ENCODE measurements around the gene CEBPA. TPM values are rescaled to one million over a fixed set of nuclear protein-coding genes. Genes with fewer than 3 reads are reported as not detected.

Gene CEBPA
- 3.5 TPM for total RNA-seq

GRCh38 chr19:33302175-33302973 is at the start of gene CEBPA:
TSS of gene CEBPA (minus strand) at chr19:33302534. CDS start at chr19:33302414, 120 bp downstream.

Other genes starting within 250 kb of the CEBPA start
- 52.2 TPM for gene RHPN2, start 237.6 kb downstream of the CEBPA start, total RNA-seq
- 18.3 TPM for gene GPATCH1, start 221.4 kb downstream of the CEBPA start, total RNA-seq
- gene WDR88, start 170.4 kb downstream of the CEBPA start, total RNA-seq: not detected
- 40.1 TPM for gene LRP3, start 108.2 kb downstream of the CEBPA start, total RNA-seq
- 1.6 TPM for gene SLC7A10, start 76.7 kb downstream of the CEBPA start, total RNA-seq
- gene CEBPG, start 71.2 kb upstream of the CEBPA start, total RNA-seq: 38.2 TPM
- gene PEPD, start 219.3 kb upstream of the CEBPA start, total RNA-seq: 34.9 TPM

Data from camera-type eye (tissue), 1 donor.